HepG2 (cell line): Measurements from ENCODE around the gene TSPYL4. TPM values are rescaled to one million over a fixed set of nuclear protein-coding genes. Genes with fewer than 3 reads are reported as not detected.

Experiments used
- ATAC-seq: fragments of 200-7000 bp; cut with Tn5 transposase; 3 replicates; pipeline ENCODE4 v1.9.1; 2020; ENCODE audit warnings: mild to moderate bottlenecking, moderate library complexity
- BruUV-seq: library from RNA; stranded (reverse); fragments of 400-500 nt; replicated peaks from 2 replicates; lab custom pipeline; 2021; lab: Mats Ljungman, UMichigan
- CTCF ChIA-PET: fragments of 300-600 bp; formaldehyde crosslinking; extraction: SDS; loops from one replicate; lab custom pipeline; 2021; ENCODE audit warnings: low total read pairs, inconsistent platforms, low intra/inter-chr PET ratio; lab: Yijun Ruan, JAX
- POLR2A ChIA-PET: fragments of 350-600 bp; sonication (Branson Sonifier 250); formaldehyde crosslinking; loops from one replicate; lab custom pipeline; 2020; ENCODE audit warnings: antibody characterized with exemption, inconsistent platforms; lab: Yijun Ruan, JAX
- DNase-seq: peaks from one replicate; pipeline ENCODE4 v3.0.0-alpha.2; 2015; ENCODE audit warnings: low spot score
- FAIRE-seq: peaks from 3 replicates; lab custom pipeline; 2011; peaks lifted over from hg19 to GRCh38; lab: Jason Lieb, UNC
- H2AFZ ChIP-seq: one replicate; pipeline ENCODE4 v1.6.1; 2011; ENCODE audit warnings: low read length, inconsistent platforms
- H3K27ac ChIP-seq: fragments of 300-600 bp; 3 replicates; pipeline ENCODE4 v1.8.0; 2011; ENCODE audit warnings: mixed run types, mild to moderate bottlenecking, mixed read lengths, low read length, inconsistent platforms; ENCODE audit not compliant: insufficient read depth; ENCODE audit errors: extremely low read length
- H3K27me3 ChIP-seq, 2 experiments: fragments of 200-600 bp in 1 of 2; 2 replicates in 1 of 2; 3 replicates in 1 of 2; pipeline versions ENCODE4 v1.6.0 to v1.8.0; 2011; ENCODE audit warnings: low read length in 2 of 2, mild to moderate bottlenecking in 2 of 2, moderate library complexity in 2 of 2, inconsistent platforms in 1 of 2; ENCODE audit not compliant: insufficient read depth in 2 of 2, control insufficient read depth in 1 of 2
- H3K36me3 ChIP-seq, 2 experiments: fragments of 200-600 bp in 1 of 2; replicated peaks in 1 of 2; 2 replicates in 1 of 2; 3 replicates in 1 of 2; pipeline versions ENCODE4 v1.5.1 to v1.8.0; 2011; ENCODE audit warnings: low read length in 2 of 2, inconsistent platforms in 1 of 2; ENCODE audit not compliant: insufficient read depth in 2 of 2, control insufficient read depth in 1 of 2
- H3K4me1 ChIP-seq: 2 replicates; pipeline ENCODE4 v1.5.1; 2012; ENCODE audit warnings: low read length, inconsistent platforms; ENCODE audit not compliant: insufficient read depth
- H3K4me2 ChIP-seq: 2 replicates; pipeline ENCODE4 v1.6.0; 2011; ENCODE audit warnings: low read depth, low read length, inconsistent platforms
- H3K4me3 ChIP-seq, 3 experiments: fragments of 200-600 bp in 1 of 3; sonication (generic), shearing (Covaris generic) in 1 of 3; replicated peaks in 1 of 3; 2 replicates each; pipeline ENCODE4 v1.5.1; 2011 to 2016; ENCODE audit warnings: low read length in 3 of 3, inconsistent platforms in 2 of 3, low read depth in 2 of 3, mild to moderate bottlenecking in 2 of 3, control low read depth in 1 of 3, mixed read lengths in 1 of 3; ENCODE audit not compliant: insufficient read depth in 1 of 3
- H3K79me2 ChIP-seq: one replicate; pipeline ENCODE4 v1.6.1; 2011; ENCODE audit warnings: low read length, inconsistent platforms; ENCODE audit not compliant: insufficient read depth
- H3K9ac ChIP-seq: 2 replicates; pipeline ENCODE4 v1.6.0; 2011; ENCODE audit warnings: mild to moderate bottlenecking, low read depth, low read length, inconsistent platforms; ENCODE audit not compliant: insufficient read depth
- H3K9me3 ChIP-seq: 2 replicates; pipeline ENCODE4 v1.5.1; 2012; ENCODE audit warnings: mild to moderate bottlenecking, low read length
- H4K20me1 ChIP-seq: 2 replicates; pipeline ENCODE4 v1.6.0; 2011; ENCODE audit warnings: inconsistent platforms, mild to moderate bottlenecking, low read length, moderate library complexity; ENCODE audit not compliant: insufficient read depth
- BCL6 ChIP-seq: IDR thresholded peaks from 2 replicates; pipeline ENCODE4 v1.6.1; 2016; ENCODE audit warnings: missing genetic modification reagents, missing compliant biosample characterization
- CHD2 ChIP-seq: IDR thresholded peaks from 2 replicates; pipeline ENCODE4 v1.6.1; 2011; ENCODE audit warnings: low read depth, low read length, improper control_type of control experiment
- CREM ChIP-seq, 2 experiments: sonication (generic) in 1 of 2; formaldehyde crosslinking in 1 of 2; IDR thresholded peaks; 2 replicates each; pipeline versions ENCODE4 v1.4.0 to v1.6.1; 2016 to 2020; ENCODE audit warnings: antibody characterized with exemption in 1 of 2, mild to moderate bottlenecking in 1 of 2, missing genetic modification reagents in 1 of 2
- ELF3 ChIP-seq: IDR thresholded peaks from 2 replicates; pipeline ENCODE4 v1.6.1; 2016; ENCODE audit warnings: missing genetic modification reagents, missing compliant biosample characterization
- ERF ChIP-seq: IDR thresholded peaks from 2 replicates; pipeline ENCODE4 v1.6.1; 2018; ENCODE audit warnings: missing biosample characterization, missing genetic modification reagents
- IRF2 ChIP-seq: IDR thresholded peaks from 2 replicates; pipeline ENCODE4 v1.6.1; 2018; ENCODE audit warnings: missing genetic modification reagents, missing compliant biosample characterization
- JUND ChIP-seq: sonication (generic); formaldehyde crosslinking; IDR thresholded peaks from 2 replicates; pipeline ENCODE4 v1.8.0; 2022; ENCODE audit warnings: mild to moderate bottlenecking, missing genetic modification reagents
- MBD4 ChIP-seq: IDR thresholded peaks from 2 replicates; pipeline ENCODE4 v1.6.1; 2012; ENCODE audit warnings: low read length, inconsistent platforms, borderline replicate concordance
- MIXL1 ChIP-seq: IDR thresholded peaks from 2 replicates; pipeline ENCODE4 v1.6.1; 2016
- PHF20 ChIP-seq: sonication (generic); formaldehyde crosslinking; IDR thresholded peaks from 2 replicates; pipeline ENCODE4 v1.5.0; 2020; ENCODE audit warnings: mild to moderate bottlenecking, missing genetic modification reagents
- RNF2 ChIP-seq: fragments of 450-650 bp; conservative IDR thresholded peaks from 2 replicates; pipeline ENCODE4 v1.6.1; 2016; ENCODE audit warnings: low read depth
- SIX1 ChIP-seq: sonication (generic); formaldehyde crosslinking; IDR thresholded peaks from 2 replicates; pipeline ENCODE4 v1.4.0; 2020; ENCODE audit warnings: missing genetic modification reagents, borderline replicate concordance
- SIX4 ChIP-seq: sonication (generic); formaldehyde crosslinking; IDR thresholded peaks from 2 replicates; pipeline ENCODE4 v1.4.0; 2020; ENCODE audit warnings: missing genetic modification reagents
- SOX6 ChIP-seq, 2 experiments: fragments of 450-650 bp in 1 of 2; sonication (generic) in 1 of 2; formaldehyde crosslinking in 1 of 2; IDR thresholded peaks; 2 replicates each; pipeline versions ENCODE4 v1.4.0 to v1.6.1; 2017 to 2020; ENCODE audit warnings: antibody characterized with exemption in 1 of 2, mild to moderate bottlenecking in 1 of 2, missing genetic modification reagents in 1 of 2
- TBL1XR1 ChIP-seq: fragments of 150-350 bp; IDR thresholded peaks from 2 replicates; pipeline ENCODE4 v1.6.1; 2014; ENCODE audit warnings: borderline replicate concordance, low read length; ENCODE audit not compliant: partially characterized antibody
- TCF12 ChIP-seq, 2 experiments: fragments of 450-650 bp in 1 of 2; sonication (generic) in 1 of 2; formaldehyde crosslinking in 1 of 2; IDR thresholded peaks; 2 replicates each; pipeline versions ENCODE4 v1.6.1 to v1.8.0; 2017 to 2022; ENCODE audit warnings: antibody characterized with exemption in 1 of 2, mild to moderate bottlenecking in 1 of 2, missing genetic modification reagents in 1 of 2, moderate library complexity in 1 of 2
- TEAD3 ChIP-seq: optimal IDR thresholded peaks from 2 replicates; pipeline ENCODE3; 2016; ENCODE audit warnings: borderline replicate concordance
- ZNF430 ChIP-seq: sonication (generic); formaldehyde crosslinking; IDR thresholded peaks from 2 replicates; pipeline ENCODE4 v1.9.0; 2021; ENCODE audit warnings: mild to moderate bottlenecking, missing genetic modification reagents
- ZNF850 ChIP-seq: sonication (generic); formaldehyde crosslinking; conservative IDR thresholded peaks from 2 replicates; pipeline ENCODE4 v1.9.0; 2021; ENCODE audit warnings: mild to moderate bottlenecking, missing genetic modification reagents
- WGBS: methylation state at CpG from one replicate; pipeline ENCODE4 v1.1.6; 2017; ENCODE audit warnings: low lambda C conversion rate; 5-methylcytosine and 5-hydroxymethylcytosine counted together
- in situ Hi-C: cut with HindIII; loops from 2 replicates; pipeline ENCODE4 v1.10.0; 2017; ENCODE audit warnings: low pct_unique_long_range_greater_than_20kb; ENCODE audit not compliant: extremely low pct_ligation_motif_present
- intact Hi-C: fragments of 100-400 bp; cut with micrococcal nuclease; formaldehyde crosslinking; loops from one replicate; pipeline ENCODE4 v1.10.0; 2022; ENCODE audit not compliant: unreplicated experiment
- polyA plus RNA-seq, 8 experiments: library from polyadenylated mRNA; depleted of rRNA in 3 of 8; stranded (reverse) in 7 of 8; unstranded in 1 of 8; fragments of >200 nt; fragmentation: Illumina TruSeq in 4 of 8; extraction: Trizol in 4 of 8; gene quantifications; 2 replicates each; pipeline versions ENCODE4 v1.2.1 to v1.2.3, GENCODE V29; 2011 to 2016; ENCODE audit warnings: low read depth in 4 of 8, missing spikeins in 1 of 8, mixed read lengths in 1 of 8; ENCODE audit not compliant: insufficient read depth in 1 of 8
- total RNA-seq, 5 experiments: library from RNA; depleted of rRNA; stranded (reverse); fragments of >200 nt; fragmentation: Illumina TruSeq; extraction: Trizol; gene quantifications; 2 replicates each; pipeline ENCODE4 v1.2.3, GENCODE V29; 2016; ENCODE audit warnings: low read depth in 1 of 5
- TF ChIP-seq, protein P1 (sequence below): sonication (generic); formaldehyde crosslinking; IDR thresholded peaks from 2 replicates; pipeline ENCODE4 v1.8.0; 2022; ENCODE audit warnings: mild to moderate bottlenecking, missing genetic modification reagents, borderline replicate concordance
- TF ChIP-seq, protein P2 (sequence below): IDR thresholded peaks from 2 replicates; pipeline ENCODE4 v1.6.1; 2016; ENCODE audit warnings: mild to moderate bottlenecking

The TSPYL4 gene
- total and polyA plus RNA-seq, 2 of the 13 experiments (the other 11 are each of a cell fraction or from before 2014, with no cell fraction given): 18.0 to 19.7 TPM

DNA sequence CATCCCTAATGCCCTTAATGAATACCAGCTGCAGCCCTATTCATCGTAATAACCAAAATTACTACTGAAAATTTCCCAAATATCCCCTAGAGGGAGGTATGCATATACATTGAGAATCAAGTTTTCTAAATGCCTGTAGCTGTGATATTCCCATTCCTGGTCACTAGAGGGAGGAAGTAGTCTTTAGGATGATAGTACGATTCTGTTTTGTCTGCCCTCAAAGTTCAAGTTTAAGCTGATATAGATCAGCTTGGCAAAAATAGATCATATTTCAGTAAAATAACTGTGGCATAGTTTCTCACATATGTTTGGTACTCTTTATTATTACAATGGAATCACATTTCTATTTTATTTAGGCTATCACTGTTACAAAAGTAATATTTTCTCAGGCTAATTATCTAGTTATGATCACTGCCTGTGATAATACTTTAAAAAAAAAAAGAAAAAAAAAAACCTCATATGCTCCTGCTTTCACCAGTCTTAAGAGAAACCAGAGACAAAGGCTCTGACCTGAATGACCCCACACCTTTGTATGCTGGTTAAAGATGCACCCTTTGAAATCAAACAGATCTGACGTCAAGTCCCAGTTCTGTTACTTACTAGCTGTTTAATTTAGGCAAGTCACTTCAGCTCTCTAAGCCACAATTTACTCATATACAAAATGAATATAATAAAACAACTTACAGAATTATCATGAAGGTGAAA lies 14.9 kb upstream of the TSPYL4 start:
- in situ Hi-C loops: no loop called here
- 37% methylated on average over 3 of the region's 3 CpGs for WGBS
- Histone ChIP-seq H3K9me3 (peaks cover 1% of the 10 kb centered on the region; the same call in 1 of the 2 replicates), H2AFZ (no peak overlapping the region), H3K27ac (no peak overlapping the region), H3K9ac (no peak overlapping the region), H3K4me3 (no peak overlapping the region), H3K27me3 (no peaks in the 10 kb centered on the region), H4K20me1 (no peaks in the 10 kb centered on the region), H3K79me2 (no peaks in the 10 kb centered on the region), H3K4me1 (0 out of 2 replicates have a peak, but pooled peaks cover 5% of the 10 kb centered on the region), H3K4me2 (no peak overlapping the region), H3K36me3 (no peaks in the 10 kb centered on the region; a peak in 2 of 5 replicates)
- CTCF ChIA-PET: interaction anchor here (0.6 to 4.6 kb wide), 9 partner anchors 11 to 377 kb away, joined by 3 to 29 read pairs (median 3); partner anchors contain the start of gene TSPYL1
- no TSS peak for BruUV-seq
- ATAC-seq: peak; percentile 93
- DNase-seq: peak; percentile 88
- POLR2A ChIA-PET: interaction anchor here (1.1 to 2.2 kb wide), 3 partner anchors 11 to 15 kb away, joined by 3 to 35 read pairs (median 10); partner anchors contain the start of genes TSPYL1 and TSPYL4
- intact Hi-C loops: loop anchor here (1.0 kb wide), 4 partner anchors 11 to 264 kb away; partner anchors contain the start of genes TSPYL1 and TSPYL4
- FAIRE-seq: peak; percentile 88
- no peak for TF ChIP-seq ZNF430 (CRISPR knock-in tag)
- TF ChIP-seq RNF2: no peak
- peak; percentile 43 for TF ChIP-seq TBL1XR1
- TF ChIP-seq PHF20 (CRISPR knock-in tag): no peak
- peak; percentile 30; the same call in 1 of the 2 replicates for TF ChIP-seq BCL6 (CRISPR knock-in tag)
- TF ChIP-seq TCF12 (IDR thresholded peaks at IDR 0.05): no peak
- TF ChIP-seq TCF12 (CRISPR knock-in tag; IDR thresholded peaks at IDR 0.05): no peak
- no peak for TF ChIP-seq CHD2
- no peak for TF ChIP-seq ZNF850 (CRISPR knock-in tag)
- TF ChIP-seq MIXL1 (CRISPR knock-in tag): peak; percentile 55; the same call in 1 of the 2 replicates
- peak; percentile 54; the same call in 1 of the 2 replicates for TF ChIP-seq SIX1 (CRISPR knock-in tag)
- TF ChIP-seq ERF (CRISPR knock-in tag): peak; percentile 66; the same call in 1 of the 2 replicates
- TF ChIP-seq JUND (CRISPR knock-in tag): no peak
- TF ChIP-seq SIX4 (CRISPR knock-in tag): peak; percentile 81
- no peak for TF ChIP-seq SOX6 (IDR thresholded peaks at IDR 0.05)
- peak; percentile 47; the same call in 1 of the 2 replicates for TF ChIP-seq SOX6 (CRISPR knock-in tag; IDR thresholded peaks at IDR 0.05)
- TF ChIP-seq, protein P1, sequence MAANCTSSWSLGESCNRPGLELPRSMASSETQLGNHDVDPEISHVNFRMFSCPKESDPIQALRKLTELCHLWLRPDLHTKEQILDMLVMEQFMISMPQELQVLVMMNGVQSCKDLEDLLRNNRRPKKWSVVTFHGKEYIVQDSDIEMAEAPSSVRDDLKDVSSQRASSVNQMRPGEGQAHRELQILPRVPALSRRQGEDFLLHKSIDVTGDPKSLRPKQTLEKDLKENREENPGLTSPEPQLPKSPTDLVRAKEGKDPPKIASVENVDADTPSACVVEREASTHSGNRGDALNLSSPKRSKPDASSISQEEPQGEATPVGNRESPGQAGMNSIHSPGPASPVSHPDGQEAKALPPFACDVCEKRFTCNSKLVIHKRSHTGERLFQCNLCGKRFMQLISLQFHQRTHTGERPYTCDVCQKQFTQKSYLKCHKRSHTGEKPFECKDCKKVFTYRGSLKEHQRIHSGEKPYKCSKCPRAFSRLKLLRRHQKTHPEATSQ (CRISPR knock-in tag): peak; percentile 34; the same call in 1 of the 2 replicates
- TF ChIP-seq, protein P2, sequence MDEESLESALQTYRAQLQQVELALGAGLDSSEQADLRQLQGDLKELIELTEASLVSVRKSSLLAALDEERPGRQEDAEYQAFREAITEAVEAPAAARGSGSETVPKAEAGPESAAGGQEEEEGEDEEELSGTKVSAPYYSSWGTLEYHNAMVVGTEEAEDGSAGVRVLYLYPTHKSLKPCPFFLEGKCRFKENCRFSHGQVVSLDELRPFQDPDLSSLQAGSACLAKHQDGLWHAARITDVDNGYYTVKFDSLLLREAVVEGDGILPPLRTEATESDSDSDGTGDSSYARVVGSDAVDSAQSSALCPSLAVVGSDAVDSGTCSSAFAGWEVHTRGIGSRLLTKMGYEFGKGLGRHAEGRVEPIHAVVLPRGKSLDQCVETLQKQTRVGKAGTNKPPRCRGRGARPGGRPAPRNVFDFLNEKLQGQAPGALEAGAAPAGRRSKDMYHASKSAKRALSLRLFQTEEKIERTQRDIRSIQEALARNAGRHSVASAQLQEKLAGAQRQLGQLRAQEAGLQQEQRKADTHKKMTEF (CRISPR knock-in tag): peak; percentile 50; the same call in 1 of the 2 replicates
- peak; percentile 33; the same call in 1 of the 2 replicates for TF ChIP-seq IRF2
- TF ChIP-seq TEAD3 (CRISPR knock-in tag): peak; percentile 94
- peak; percentile 58; the same call in 1 of the 2 replicates for TF ChIP-seq MBD4
- peak; percentile 54; the same call in 1 of the 2 replicates for TF ChIP-seq ELF3 (CRISPR knock-in tag)
- TF ChIP-seq CREM (IDR thresholded peaks at IDR 0.05): 0 out of 2 replicates have a peak, but pooled peaks have one; percentile 18
- TF ChIP-seq CREM (CRISPR knock-in tag; IDR thresholded peaks at IDR 0.05): no peak
